Breast epithelium (tissue), 3 donors: ENCODE data around the gene METTL17.
"Not testable (repeated sequence)": the region's sequence is repeated elsewhere in the genome, so short reads cannot be mapped to it uniquely, and the experiment has no call there.

Experiments used
- POLR2AphosphoS5 ChIP-seq, 3 donors: sonication (generic); formaldehyde crosslinking; IDR thresholded peaks; one replicate each; pipeline ENCODE4 v1.6.1; 2017; ENCODE audit warnings: antibody characterized with exemption in 3 of 3
- TF ChIP-seq, protein P1 (sequence below), 3 donors: fragments of 450-650 bp; IDR thresholded peaks; one replicate each; pipeline ENCODE4 v1.5.1; 2016 to 2017; ENCODE audit warnings: antibody characterized with exemption in 3 of 3, mild to moderate bottlenecking in 3 of 3, moderate library complexity in 3 of 3

DNA sequence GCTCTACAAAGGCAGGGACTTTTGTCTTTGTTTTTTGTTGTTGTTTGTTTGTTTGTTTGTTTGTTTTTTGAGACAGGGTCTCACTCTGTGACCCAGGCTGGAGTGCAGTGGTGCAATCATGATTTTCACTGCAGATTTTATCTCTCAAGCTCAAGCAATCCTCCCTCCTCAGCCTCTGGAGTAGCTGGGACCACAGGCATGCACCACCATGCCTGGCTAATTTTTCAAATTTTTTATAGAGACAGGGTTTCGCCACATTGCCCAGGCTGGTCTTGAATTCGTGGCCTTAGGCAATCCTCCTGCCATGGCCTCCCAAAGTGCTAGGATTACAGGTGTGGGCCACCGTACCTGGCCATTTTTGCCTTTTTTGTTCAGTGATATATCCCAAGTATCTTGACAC, 51.2 kb downstream of the METTL17 start:
- TF ChIP-seq POLR2AphosphoS5 (IDR thresholded peaks at IDR 0.05): not testable (repeated sequence)
- TF ChIP-seq, protein P1, sequence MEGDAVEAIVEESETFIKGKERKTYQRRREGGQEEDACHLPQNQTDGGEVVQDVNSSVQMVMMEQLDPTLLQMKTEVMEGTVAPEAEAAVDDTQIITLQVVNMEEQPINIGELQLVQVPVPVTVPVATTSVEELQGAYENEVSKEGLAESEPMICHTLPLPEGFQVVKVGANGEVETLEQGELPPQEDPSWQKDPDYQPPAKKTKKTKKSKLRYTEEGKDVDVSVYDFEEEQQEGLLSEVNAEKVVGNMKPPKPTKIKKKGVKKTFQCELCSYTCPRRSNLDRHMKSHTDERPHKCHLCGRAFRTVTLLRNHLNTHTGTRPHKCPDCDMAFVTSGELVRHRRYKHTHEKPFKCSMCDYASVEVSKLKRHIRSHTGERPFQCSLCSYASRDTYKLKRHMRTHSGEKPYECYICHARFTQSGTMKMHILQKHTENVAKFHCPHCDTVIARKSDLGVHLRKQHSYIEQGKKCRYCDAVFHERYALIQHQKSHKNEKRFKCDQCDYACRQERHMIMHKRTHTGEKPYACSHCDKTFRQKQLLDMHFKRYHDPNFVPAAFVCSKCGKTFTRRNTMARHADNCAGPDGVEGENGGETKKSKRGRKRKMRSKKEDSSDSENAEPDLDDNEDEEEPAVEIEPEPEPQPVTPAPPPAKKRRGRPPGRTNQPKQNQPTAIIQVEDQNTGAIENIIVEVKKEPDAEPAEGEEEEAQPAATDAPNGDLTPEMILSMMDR (IDR thresholded peaks at IDR 0.05): not testable (repeated sequence)
